Measurements from ENCODE around the gene RTP3. TPM values are rescaled to one million over a fixed set of nuclear protein-coding genes. Genes with fewer than 3 reads are reported as not detected.

RTP3 gene
- total RNA-seq, 4 donors from 2014 or later, result not detected

- WGBS, 2 donors, result 70 to 75% methylated on average over 3 of the region's 3 CpGs
- intact Hi-C loops (cut with DNase I), result no loop called here
Observed at GRCh38 chr3:46454209-46454595, 43.6 kb upstream of the RTP3 start.

GRCh38 chr3:46454606-46455005 is 43.2 kb upstream of the RTP3 start:
- Histone ChIP-seq H3K36me3 (no peaks in the 10 kb centered on the region), H3K9me3 (no peaks in the 10 kb centered on the region), H3K4me1 (no peaks in the 10 kb centered on the region), H3K27me3 (no peaks in the 10 kb centered on the region), H3K27ac (no peak overlapping the region), H3K4me3 (replicated peaks in 1 of 3) (no peak overlapping the region)
- no peak for DNase-seq
- 76 to 92% methylated on average over 7 of the region's 7 CpGs for WGBS, 2 donors
- TF ChIP-seq POLR2A (IDR thresholded peaks at IDR 0.05) (no peak), CTCF (IDR thresholded peaks at IDR 0.05) (no peak)
- intact Hi-C loops (cut with DNase I), result no loop called here

More at GRCh38 chr3:46454209-46454595, 43.6 kb upstream of the RTP3 start:
- no peak overlapping the region for H3K27ac ChIP-seq
- no peak overlapping the region for H3K4me3 ChIP-seq (replicated peaks in 1 of 3)
- no peak for DNase-seq
- no peaks in the 10 kb centered on the region for H3K27me3 ChIP-seq
- no peaks in the 10 kb centered on the region for H3K4me1 ChIP-seq
- H3K36me3 ChIP-seq, result no peaks in the 10 kb centered on the region
- H3K9me3 ChIP-seq, result no peaks in the 10 kb centered on the region
- TF ChIP-seq CTCF (IDR thresholded peaks at IDR 0.05) (no peak), POLR2A (IDR thresholded peaks at IDR 0.05) (no peak)

- no peak for DNase-seq
- Histone ChIP-seq H3K36me3 (no peaks in the 10 kb centered on the region), H3K9me3 (no peaks in the 10 kb centered on the region), H3K27me3 (no peaks in the 10 kb centered on the region), H3K4me1 (no peaks in the 10 kb centered on the region), H3K4me3 (replicated peaks in 1 of 3) (no peak overlapping the region), H3K27ac (no peak overlapping the region)
- intact Hi-C loops (cut with DNase I), result no loop called here
- 88 to 91% methylated on average over 20 of the region's 21 CpGs for WGBS, 2 donors
- TF ChIP-seq POLR2A (IDR thresholded peaks at IDR 0.05) (no peak), CTCF (IDR thresholded peaks at IDR 0.05) (no peak)
Observed at GRCh38 chr3:46455231-46456115, 42.3 kb upstream of the RTP3 start.

- Histone ChIP-seq H3K27ac (no peak overlapping the region), H3K36me3 (no peaks in the 10 kb centered on the region), H3K9me3 (no peaks in the 10 kb centered on the region), H3K27me3 (no peaks in the 10 kb centered on the region), H3K4me3 (replicated peaks in 1 of 3) (no peak overlapping the region), H3K4me1 (no peaks in the 10 kb centered on the region)
- TF ChIP-seq POLR2A (IDR thresholded peaks at IDR 0.05), result no peak
- no peak for TF ChIP-seq CTCF (IDR thresholded peaks at IDR 0.05)
- DNase-seq, result no peak
- 91 to 92% methylated on average over 7 to 14 of the region's 14 CpGs for WGBS, 2 donors
- intact Hi-C loops (cut with DNase I), result no loop called here
Observed at GRCh38 chr3:46456118-46456517, 41.7 kb upstream of the RTP3 start.

GRCh38 chr3:46460051-46460450 is 37.7 kb upstream of the RTP3 start:
- no peaks in the 10 kb centered on the region for H3K9me3 ChIP-seq
- H3K4me3 ChIP-seq (replicated peaks in 1 of 3), result no peak overlapping the region
- TF ChIP-seq CTCF (IDR thresholded peaks at IDR 0.05), result no peak
- TF ChIP-seq POLR2A (IDR thresholded peaks at IDR 0.05), result no peak
- intact Hi-C loops (cut with DNase I), result no loop called here
- no peaks in the 10 kb centered on the region for H3K27me3 ChIP-seq
- no peaks in the 10 kb centered on the region for H3K36me3 ChIP-seq
- no peak overlapping the region for H3K27ac ChIP-seq
- H3K4me1 ChIP-seq, result peaks cover 7 to 23% of the 10 kb centered on the region in 2 donors
- 56 to 94% methylated on average over 3 of the region's 3 CpGs for WGBS, 2 donors
- no peak for DNase-seq

Measured in thyroid gland (tissue), 4 donors.